DND-41 (cell line): ENCODE measurements around the gene ADRB2.

Source experiments
- ATAC-seq: fragments of 200-7000 bp; cut with Tn5 transposase; 3 replicates; pipeline ENCODE4 v1.9.1; 2021; ENCODE audit warnings: low read depth; ENCODE audit not compliant: insufficient read depth
- DNase-seq: peaks from one replicate; pipeline ENCODE4 v3.0.0-alpha.2; 2020
- H2AFZ ChIP-seq: 2 replicates; pipeline ENCODE4 v1.6.0; 2012; ENCODE audit warnings: low read depth, low read length
- H3K27ac ChIP-seq: 2 replicates; pipeline ENCODE4 v1.5.1; 2012; ENCODE audit warnings: low read length, inconsistent platforms
- H3K27me3 ChIP-seq: fragments of 200-600 bp; sonication (generic); 2 replicates; pipeline ENCODE4 v1.6.0; 2012; ENCODE audit warnings: low read length, mild to moderate bottlenecking, inconsistent platforms; ENCODE audit not compliant: insufficient read depth, poor library complexity
- H3K36me3 ChIP-seq: 2 replicates; pipeline ENCODE4 v1.5.1; 2012; ENCODE audit warnings: low read length, inconsistent platforms; ENCODE audit not compliant: insufficient read depth
- H3K4me1 ChIP-seq: 2 replicates; pipeline ENCODE4 v1.5.1; 2012; ENCODE audit warnings: mild to moderate bottlenecking, low read length; ENCODE audit not compliant: insufficient read depth
- H3K4me2 ChIP-seq: 2 replicates; pipeline ENCODE4 v1.6.0; 2012; ENCODE audit warnings: mild to moderate bottlenecking, moderate library complexity, low read length, inconsistent platforms; ENCODE audit not compliant: insufficient read depth
- H3K4me3 ChIP-seq, 2 experiments: fragments of 200-600 bp in 1 of 2; shearing (Covaris generic) in 1 of 2; 2 replicates each; pipeline ENCODE4 v1.5.1; 2012 to 2016; ENCODE audit warnings: inconsistent platforms in 2 of 2, low read length in 2 of 2, mild to moderate bottlenecking in 2 of 2, low read depth in 1 of 2, moderate library complexity in 1 of 2
- H3K79me2 ChIP-seq: 2 replicates; pipeline ENCODE4 v1.6.0; 2012; ENCODE audit warnings: low read length, inconsistent platforms; ENCODE audit not compliant: insufficient read depth
- H3K9ac ChIP-seq: 2 replicates; pipeline ENCODE4 v1.6.0; 2012; ENCODE audit warnings: low read depth, mild to moderate bottlenecking, inconsistent platforms, low read length, moderate library complexity
- H3K9me3 ChIP-seq: 2 replicates; pipeline ENCODE4 v1.5.1; 2012; ENCODE audit warnings: low read length, moderate library complexity, mild to moderate bottlenecking, inconsistent platforms; ENCODE audit not compliant: insufficient read depth, severe bottlenecking
- H4K20me1 ChIP-seq: 2 replicates; pipeline ENCODE4 v1.6.0; 2012; ENCODE audit warnings: low read length; ENCODE audit not compliant: insufficient read depth
- CTCF ChIP-seq: IDR thresholded peaks from 2 replicates; pipeline ENCODE4 v1.5.1; 2012; ENCODE audit warnings: borderline replicate concordance, low read length, moderate library complexity, mild to moderate bottlenecking; ENCODE audit not compliant: poor library complexity, severe bottlenecking; ENCODE audit errors: extremely low read depth
- EZH2 ChIP-seq: IDR thresholded peaks from 3 replicates; pipeline ENCODE4 v1.6.1; 2012; ENCODE audit warnings: borderline replicate concordance, low read depth, mild to moderate bottlenecking, moderate library complexity, low read length, inconsistent platforms; ENCODE audit not compliant: severe bottlenecking

The ADRB2 gene

GRCh38 chr5:148853868-148854267 is 27.5 kb downstream of the ADRB2 start:
- Histone ChIP-seq H3K4me3 (no peak overlapping the region), H3K4me1 (no peaks in the 10 kb centered on the region), H3K36me3 (no peaks in the 10 kb centered on the region), H3K27ac (no peak overlapping the region), H3K4me2 (no peak overlapping the region), H4K20me1 (no peaks in the 10 kb centered on the region; the same call in 1 of the 2 replicates), H3K9ac (no peak overlapping the region), H3K9me3 (no peaks in the 10 kb centered on the region), H3K27me3 (peaks cover 15% of the 10 kb centered on the region), H3K79me2 (no peaks in the 10 kb centered on the region), H2AFZ (no peak overlapping the region)
- no peak for DNase-seq
- no peak for TF ChIP-seq CTCF
- TF ChIP-seq EZH2: no peak
- ATAC-seq: no peak

- ATAC-seq (no peak), DNase-seq (no peak)
- Histone ChIP-seq H3K9ac (no peak overlapping the region), H3K4me3 (no peak overlapping the region), H3K27ac (no peak overlapping the region), H3K4me1 (no peaks in the 10 kb centered on the region), H3K36me3 (no peaks in the 10 kb centered on the region), H3K9me3 (no peaks in the 10 kb centered on the region), H4K20me1 (no peaks in the 10 kb centered on the region; the same call in 1 of the 2 replicates), H2AFZ (no peak overlapping the region), H3K4me2 (no peak overlapping the region), H3K79me2 (no peaks in the 10 kb centered on the region), H3K27me3 (peaks cover 12% of the 10 kb centered on the region)
- TF ChIP-seq CTCF (no peak), EZH2 (no peak)
Measured at GRCh38 chr5:148855249-148856008, 29.0 kb downstream of the ADRB2 start.

GRCh38 chr5:148856009-148856367 is 29.6 kb downstream of the ADRB2 start:
- Histone ChIP-seq H3K4me3 (no peak overlapping the region), H3K4me2 (no peak overlapping the region), H3K27me3 (peaks cover 12% of the 10 kb centered on the region), H3K27ac (no peak overlapping the region), H2AFZ (no peak overlapping the region), H3K36me3 (no peaks in the 10 kb centered on the region), H3K9me3 (no peaks in the 10 kb centered on the region), H3K9ac (no peak overlapping the region), H3K79me2 (no peaks in the 10 kb centered on the region), H3K4me1 (no peaks in the 10 kb centered on the region), H4K20me1 (no peaks in the 10 kb centered on the region; the same call in 1 of the 2 replicates)
- ATAC-seq (no peak), DNase-seq (no peak)
- TF ChIP-seq CTCF: no peak
- TF ChIP-seq EZH2: no peak
